KMS-11 (cell line): ENCODE results near the gene STXBP1.

Experiments
- H2AFZ ChIP-seq: fragments of 200-600 bp; sonication (generic); 2 replicates; pipeline ENCODE4 v1.6.1; 2016; ENCODE audit warnings: antibody characterized with exemption, mixed run types, low read depth
- H3K27ac ChIP-seq: fragments of 200-600 bp; sonication (generic); 2 replicates; pipeline ENCODE4 v1.6.1; 2016; ENCODE audit warnings: mild to moderate bottlenecking, mixed run types
- H3K27me3 ChIP-seq: fragments of 200-600 bp; sonication (generic); 2 replicates; pipeline ENCODE4 v1.6.1; 2017; ENCODE audit warnings: mild to moderate bottlenecking, low read depth, mixed run types, moderate library complexity; ENCODE audit not compliant: insufficient read depth
- H3K36me3 ChIP-seq: fragments of 200-600 bp; sonication (generic); 2 replicates; pipeline ENCODE4 v1.6.1; 2017; ENCODE audit warnings: mild to moderate bottlenecking, mixed run types; ENCODE audit not compliant: insufficient read depth
- H3K4me1 ChIP-seq: fragments of 200-600 bp; sonication (generic); 2 replicates; pipeline ENCODE4 v1.6.1; 2016; ENCODE audit warnings: mild to moderate bottlenecking, low read depth, mixed run types; ENCODE audit not compliant: poor library complexity, severe bottlenecking
- H3K4me2 ChIP-seq: fragments of 200-600 bp; sonication (generic); 2 replicates; pipeline ENCODE4 v1.7.0; 2016; ENCODE audit warnings: mild to moderate bottlenecking, mixed run types
- H3K4me3 ChIP-seq: fragments of 200-600 bp; sonication (generic); IDR thresholded peaks from 2 replicates; pipeline ENCODE4 v1.6.1; 2017; ENCODE audit warnings: low read depth, low read length, mixed read lengths; ENCODE audit not compliant: insufficient read depth
- H3K79me2 ChIP-seq: fragments of 200-600 bp; sonication (generic); 2 replicates; pipeline ENCODE4 v1.6.1; 2016; ENCODE audit warnings: low read depth, mixed run types; ENCODE audit not compliant: insufficient read depth
- H3K9ac ChIP-seq: fragments of 200-600 bp; sonication (generic); 2 replicates; pipeline ENCODE4 v1.6.1; 2016; ENCODE audit warnings: mild to moderate bottlenecking, mixed run types
- H4K20me1 ChIP-seq: fragments of 200-600 bp; sonication (generic); 2 replicates; pipeline ENCODE4 v1.6.1; 2016; ENCODE audit warnings: mild to moderate bottlenecking, mixed run types; ENCODE audit not compliant: insufficient read depth
- CTCF ChIP-seq: fragments of 200-600 bp; sonication (generic); conservative IDR thresholded peaks from 2 replicates; pipeline ENCODE4 v1.6.1; 2017; ENCODE audit warnings: low read depth, mild to moderate bottlenecking, antibody characterized with exemption, low read length, moderate library complexity, mixed read lengths

STXBP1 gene

GRCh38 chr9:127723013-127723412 lies 110.9 kb downstream of the STXBP1 start:
- no peaks in the 10 kb centered on the region for H3K36me3 ChIP-seq
- H2AFZ ChIP-seq, result no peak overlapping the region
- H3K27me3 ChIP-seq, result no peaks in the 10 kb centered on the region
- no peak for TF ChIP-seq CTCF
- no peaks in the 10 kb centered on the region for H4K20me1 ChIP-seq
- H3K4me3 ChIP-seq, result no peak overlapping the region
- H3K4me2 ChIP-seq, result no peak overlapping the region
- H3K4me1 ChIP-seq, result no peaks in the 10 kb centered on the region
- H3K27ac ChIP-seq, result no peak overlapping the region
- no peaks in the 10 kb centered on the region for H3K79me2 ChIP-seq
- H3K9ac ChIP-seq, result no peak overlapping the region

DNA sequence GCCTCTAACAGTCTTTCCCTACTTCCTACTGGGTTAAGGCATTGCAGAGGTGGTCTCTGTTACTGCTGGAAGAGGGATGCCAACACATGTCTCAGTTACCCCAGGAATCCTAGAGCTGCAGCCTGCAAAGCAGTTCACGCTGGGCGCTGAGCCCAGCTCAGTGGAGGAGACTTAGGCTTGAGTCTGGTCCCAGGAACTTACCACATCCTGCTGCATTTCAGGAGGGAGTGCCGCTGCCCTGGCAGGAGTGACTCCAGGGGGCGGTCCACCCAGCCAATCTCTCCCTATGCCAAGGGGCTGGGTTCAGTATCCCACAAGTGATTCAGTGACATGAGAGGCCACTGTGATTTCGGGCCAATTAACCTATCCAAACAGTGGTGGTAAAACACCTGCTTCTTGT lies 111.4 kb downstream of the STXBP1 start:
- no peak overlapping the region for H2AFZ ChIP-seq

GRCh38 chr9:127724012-127724411 lies 111.9 kb downstream of the STXBP1 start:
- no peaks in the 10 kb centered on the region for H3K36me3 ChIP-seq
- H3K4me2 ChIP-seq, result no peak overlapping the region
- no peak overlapping the region for H3K9ac ChIP-seq
- no peaks in the 10 kb centered on the region for H4K20me1 ChIP-seq
- TF ChIP-seq CTCF, result no peak
- H3K27ac ChIP-seq, result no peak overlapping the region
- no peaks in the 10 kb centered on the region for H3K27me3 ChIP-seq
- no peak overlapping the region for H3K4me3 ChIP-seq
- no peaks in the 10 kb centered on the region for H3K79me2 ChIP-seq
- H3K4me1 ChIP-seq, result no peaks in the 10 kb centered on the region
- no peak overlapping the region for H2AFZ ChIP-seq

More for the DNA sequence above, 111.4 kb downstream of the STXBP1 start:
- no peaks in the 10 kb centered on the region for H3K4me1 ChIP-seq
- no peak overlapping the region for H3K4me2 ChIP-seq
- H4K20me1 ChIP-seq, result no peaks in the 10 kb centered on the region
- H3K9ac ChIP-seq, result no peak overlapping the region
- H3K4me3 ChIP-seq, result no peak overlapping the region
- H3K27ac ChIP-seq, result no peak overlapping the region
- no peaks in the 10 kb centered on the region for H3K79me2 ChIP-seq
- no peak for TF ChIP-seq CTCF
- H3K36me3 ChIP-seq, result no peaks in the 10 kb centered on the region
- H3K27me3 ChIP-seq, result no peaks in the 10 kb centered on the region

- H4K20me1 ChIP-seq, result no peaks in the 10 kb centered on the region
- no peaks in the 10 kb centered on the region for H3K4me1 ChIP-seq
- no peak overlapping the region for H3K9ac ChIP-seq
- no peaks in the 10 kb centered on the region for H3K36me3 ChIP-seq
- H3K79me2 ChIP-seq, result no peaks in the 10 kb centered on the region
- H3K4me2 ChIP-seq, result no peak overlapping the region
- H2AFZ ChIP-seq, result no peak overlapping the region
- TF ChIP-seq CTCF, result no peak
- H3K4me3 ChIP-seq, result no peak overlapping the region
- no peak overlapping the region for H3K27ac ChIP-seq
- no peaks in the 10 kb centered on the region for H3K27me3 ChIP-seq
Measured at GRCh38 chr9:127726871-127727270, 114.8 kb downstream of the STXBP1 start.
